ENCODE measurements around the gene CWF19L1. TPM values are rescaled to one million over a fixed set of nuclear protein-coding genes. Genes with fewer than 3 reads are reported as not detected.

The CWF19L1 gene
- total and polyA plus RNA-seq, 5 donors from 2014 or later = 30.7 to 51.8 (median 35.3) TPM

DNA sequence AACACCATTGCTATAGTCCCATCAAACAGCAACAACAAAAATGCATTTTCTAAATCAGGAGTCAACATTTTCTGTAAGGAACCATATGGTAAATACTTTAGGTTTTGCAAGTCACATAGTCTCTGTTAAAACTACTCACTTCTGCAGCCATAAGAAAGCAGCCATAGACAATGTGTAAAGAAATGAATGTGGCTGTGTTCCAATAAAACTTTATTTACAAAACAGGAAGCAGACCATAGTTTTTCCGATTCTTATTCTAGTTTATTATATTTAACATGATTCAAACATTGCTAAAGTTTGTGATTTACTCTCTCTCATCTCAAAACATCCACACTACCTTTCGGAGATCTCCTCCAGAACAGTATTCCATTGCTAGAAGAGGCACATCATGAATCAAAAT lies 44.9 kb downstream of the CWF19L1 start:
- Mint-ChIP-seq H3K4me1 (peaks cover 6 to 16% (median 11%) of the 10 kb centered on the region in 4 donors), H3K9me3 (no peaks in the 10 kb centered on the region), H3K27me3 (no peaks in the 10 kb centered on the region), H3K36me3 (peaks cover 50% of the 10 kb centered on the region), H3K4me3 (no peak overlapping the region), H3K27ac (no peak overlapping the region)
- H3K27me3 ChIP-seq (ENCODE audit: control insufficient read depth, insufficient read depth, low read length) = no peaks in the 10 kb centered on the region
- peaks cover 1% of the 10 kb centered on the region for H3K4me1 ChIP-seq (ENCODE audit: control insufficient read depth, insufficient read depth, low read length, poor library complexity, severe bottlenecking)
- no peak overlapping the region for H3K27ac ChIP-seq (ENCODE audit: insufficient read depth, low read length, poor library complexity, severe bottlenecking)
- H3K9me3 ChIP-seq (ENCODE audit: control insufficient read depth in 2 of 2, low read length in 2 of 2) = no peaks in the 10 kb centered on the region
- H3K36me3 ChIP-seq (ENCODE audit: control insufficient read depth, insufficient read depth, low read length) = peaks cover 71% of the 10 kb centered on the region
- no peak overlapping the region for H3K4me3 ChIP-seq (ENCODE audit: low read depth, low read length)
- ATAC-seq (ENCODE audit: low read depth in 2 of 2) (no peak), DNase-seq (no peak)

DNA sequence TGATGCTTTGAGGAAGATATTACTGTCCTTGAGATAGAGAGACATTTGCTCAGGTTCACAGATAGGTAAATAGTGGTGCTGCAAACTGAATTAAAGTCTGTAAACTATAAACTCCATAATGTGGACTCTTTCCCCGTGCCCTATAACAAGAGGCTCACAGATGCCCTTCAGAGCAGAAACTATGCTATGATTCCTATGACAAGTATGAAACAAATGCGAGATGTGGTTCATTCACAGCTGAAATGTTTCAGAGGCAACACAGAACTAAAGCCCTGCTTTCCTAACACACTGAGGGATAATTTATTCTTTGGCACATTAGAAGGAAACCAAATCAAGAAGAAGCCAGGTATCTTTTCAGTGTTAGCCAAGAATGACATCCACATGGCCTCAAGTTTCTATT lies 51.4 kb downstream of the CWF19L1 start:
- Mint-ChIP-seq H3K36me3 (peaks cover 61% of the 10 kb centered on the region), H3K4me3 (no peak overlapping the region), H3K4me1 (peaks cover 0 to 7% (median 2%) of the 10 kb centered on the region in 4 donors), H3K9me3 (no peaks in the 10 kb centered on the region), H3K27ac (peak overlapping the region in 1 of 3 donors; percentile 33), H3K27me3 (no peaks in the 10 kb centered on the region)
- DNase-seq (no peak), ATAC-seq (ENCODE audit: low read depth in 2 of 2) (no peak)
- Histone ChIP-seq H3K9me3 (ENCODE audit: control insufficient read depth in 2 of 2, low read length in 2 of 2) (no peaks in the 10 kb centered on the region), H3K36me3 (ENCODE audit: control insufficient read depth, insufficient read depth, low read length) (peaks cover 76% of the 10 kb centered on the region), H3K4me1 (ENCODE audit: control insufficient read depth, insufficient read depth, low read length, poor library complexity, severe bottlenecking) (no peaks in the 10 kb centered on the region), H3K4me3 (ENCODE audit: low read depth, low read length) (no peak overlapping the region), H3K27me3 (ENCODE audit: control insufficient read depth, insufficient read depth, low read length) (no peaks in the 10 kb centered on the region), H3K27ac (ENCODE audit: insufficient read depth, low read length, poor library complexity, severe bottlenecking) (no peak overlapping the region)

DNA sequence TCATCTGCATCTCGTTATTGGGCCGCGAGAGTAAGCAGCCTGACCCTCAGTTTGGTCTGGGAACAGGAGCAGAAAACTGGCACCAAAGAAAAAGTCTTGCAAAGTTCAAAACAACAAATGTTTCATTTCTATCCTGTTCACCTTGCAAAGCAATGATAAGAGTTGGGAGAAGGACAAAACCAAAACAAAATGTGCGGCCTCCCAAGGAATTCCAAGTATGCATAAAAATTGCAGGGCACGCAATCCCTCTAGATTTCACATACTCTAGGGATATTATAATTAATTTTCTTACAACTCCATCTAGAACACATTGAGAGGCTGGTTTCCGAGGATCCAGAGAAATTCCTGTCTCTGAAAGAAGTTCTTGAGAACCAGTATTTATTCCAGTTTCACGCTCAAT lies 58.1 kb downstream of the CWF19L1 start:
- no peak overlapping the region for H3K27ac Mint-ChIP-seq

DNA sequence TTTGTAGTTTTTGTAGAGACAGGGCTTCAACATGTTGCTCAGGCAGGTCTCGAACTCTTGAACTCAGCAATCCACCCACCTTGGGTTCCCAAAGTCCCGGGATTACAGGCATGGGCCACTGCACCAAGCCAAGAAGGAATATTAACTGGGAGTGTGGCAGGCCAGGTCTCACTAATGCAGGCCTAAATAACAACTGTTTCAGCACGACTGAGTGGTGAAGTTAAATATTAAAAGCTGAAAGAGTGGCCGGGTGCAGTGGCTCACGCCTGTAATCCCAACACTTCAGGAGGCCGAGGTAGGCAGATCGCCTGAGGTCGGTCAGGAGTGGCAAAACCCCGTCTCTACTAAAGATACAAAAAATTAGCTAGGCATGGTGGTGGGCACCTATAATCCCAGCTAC lies 59.2 kb downstream of the CWF19L1 start:
- Mint-ChIP-seq H3K27ac (no peak overlapping the region), H3K36me3 (peaks cover 57% of the 10 kb centered on the region), H3K4me3 (no peak overlapping the region), H3K4me1 (peaks cover 3 to 20% (median 10%) of the 10 kb centered on the region in 4 donors), H3K9me3 (no peaks in the 10 kb centered on the region), H3K27me3 (no peaks in the 10 kb centered on the region)
- no peaks in the 10 kb centered on the region for H3K27me3 ChIP-seq (ENCODE audit: control insufficient read depth, insufficient read depth, low read length)
- no peaks in the 10 kb centered on the region for H3K4me1 ChIP-seq (ENCODE audit: control insufficient read depth, insufficient read depth, low read length, poor library complexity, severe bottlenecking)
- no peak for ATAC-seq (ENCODE audit: low read depth in 2 of 2)
- H3K4me3 ChIP-seq (ENCODE audit: low read depth, low read length) = no peak overlapping the region
- no peak for DNase-seq
- peaks cover 35% of the 10 kb centered on the region for H3K36me3 ChIP-seq (ENCODE audit: control insufficient read depth, insufficient read depth, low read length)
- no peak overlapping the region for H3K27ac ChIP-seq (ENCODE audit: insufficient read depth, low read length, poor library complexity, severe bottlenecking)
- no peaks in the 10 kb centered on the region for H3K9me3 ChIP-seq (ENCODE audit: control insufficient read depth in 2 of 2, low read length in 2 of 2)

More for the DNA sequence above, 58.1 kb downstream of the CWF19L1 start:
- no peak overlapping the region for H3K27ac ChIP-seq (ENCODE audit: insufficient read depth, low read length, poor library complexity, severe bottlenecking)
- Mint-ChIP-seq H3K4me3 (no peak overlapping the region), H3K27me3 (no peaks in the 10 kb centered on the region), H3K36me3 (peaks cover 57% of the 10 kb centered on the region), H3K9me3 (no peaks in the 10 kb centered on the region), H3K4me1 (peaks cover 6 to 13% (median 8%) of the 10 kb centered on the region in 4 donors)
- ATAC-seq (ENCODE audit: low read depth in 2 of 2) (no peak), DNase-seq (no peak)
- H3K27me3 ChIP-seq (ENCODE audit: control insufficient read depth, insufficient read depth, low read length) = no peaks in the 10 kb centered on the region
- H3K4me1 ChIP-seq (ENCODE audit: control insufficient read depth, insufficient read depth, low read length, poor library complexity, severe bottlenecking) = no peaks in the 10 kb centered on the region
- peaks cover 33% of the 10 kb centered on the region for H3K36me3 ChIP-seq (ENCODE audit: control insufficient read depth, insufficient read depth, low read length)
- H3K4me3 ChIP-seq (ENCODE audit: low read depth, low read length) = no peak overlapping the region
- H3K9me3 ChIP-seq (ENCODE audit: control insufficient read depth in 2 of 2, low read length in 2 of 2) = no peaks in the 10 kb centered on the region

DNA sequence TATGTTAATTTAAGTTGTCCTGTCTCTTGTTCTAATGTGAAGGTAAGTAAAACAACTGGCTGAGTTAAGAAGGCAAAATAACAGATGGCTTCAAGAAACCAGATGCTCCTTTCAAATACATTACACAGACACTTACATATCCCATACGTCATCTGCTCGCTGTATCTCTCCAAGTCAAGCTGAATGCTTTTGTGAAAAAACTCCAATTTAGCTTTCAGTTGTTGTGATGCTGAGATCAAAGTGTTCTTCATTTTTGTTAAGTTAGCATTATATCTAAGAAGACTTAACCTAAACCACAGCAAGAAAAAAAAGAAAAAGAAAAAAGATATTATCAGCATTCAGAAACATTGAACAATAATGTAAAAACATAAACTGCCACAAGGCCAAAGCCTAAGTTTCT lies 63.1 kb downstream of the CWF19L1 start:
- Mint-ChIP-seq H3K4me3 (peak overlapping the region in 1 of 4 donors; percentile 23), H3K9me3 (no peaks in the 10 kb centered on the region), H3K27me3 (no peaks in the 10 kb centered on the region), H3K36me3 (peaks cover 60% of the 10 kb centered on the region), H3K4me1 (peaks cover 3 to 20% (median 10%) of the 10 kb centered on the region in 4 donors), H3K27ac (peak overlapping the region; percentile 34 to 66 (median 50))
- Histone ChIP-seq H3K4me3 (ENCODE audit: low read depth, low read length) (no peak overlapping the region), H3K9me3 (ENCODE audit: control insufficient read depth in 2 of 2, low read length in 2 of 2) (no peaks in the 10 kb centered on the region), H3K27me3 (ENCODE audit: control insufficient read depth, insufficient read depth, low read length) (no peaks in the 10 kb centered on the region), H3K27ac (ENCODE audit: insufficient read depth, low read length, poor library complexity, severe bottlenecking) (peak overlapping the region; percentile 50), H3K4me1 (ENCODE audit: control insufficient read depth, insufficient read depth, low read length, poor library complexity, severe bottlenecking) (no peaks in the 10 kb centered on the region), H3K36me3 (ENCODE audit: control insufficient read depth, insufficient read depth, low read length) (peaks cover 54% of the 10 kb centered on the region)
- DNase-seq (peak in 2 of 3 donors; percentile 15 to 40), ATAC-seq (ENCODE audit: low read depth in 2 of 2) (peak in 1 of 2 donors; percentile 44)

DNA sequence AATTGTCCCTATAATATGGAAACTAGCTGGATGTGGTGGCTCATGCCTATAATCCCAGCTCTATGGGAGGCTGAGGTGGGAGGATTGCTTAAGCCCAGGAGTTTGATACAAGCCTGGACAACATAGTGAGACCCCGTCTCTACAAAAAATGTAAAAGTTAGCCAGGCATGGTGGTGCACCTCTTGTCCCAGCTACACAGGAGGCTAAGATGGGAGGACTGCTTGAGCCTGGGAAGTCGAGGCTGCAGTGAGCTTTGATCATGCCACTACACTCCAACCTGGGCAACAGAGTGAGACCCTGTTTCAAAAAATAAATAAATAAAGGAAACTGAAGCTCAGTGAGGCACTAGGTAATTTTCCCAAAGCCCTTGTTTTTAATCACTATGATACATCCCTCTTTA lies 65.9 kb downstream of the CWF19L1 start:
- no peak overlapping the region for H3K27ac ChIP-seq (ENCODE audit: insufficient read depth, low read length, poor library complexity, severe bottlenecking)
- no peak overlapping the region for H3K4me3 Mint-ChIP-seq
- H3K4me3 ChIP-seq (ENCODE audit: low read depth, low read length) = no peak overlapping the region
- H3K36me3 ChIP-seq (ENCODE audit: control insufficient read depth, insufficient read depth, low read length) = peaks cover 65% of the 10 kb centered on the region
- no peaks in the 10 kb centered on the region for H3K9me3 Mint-ChIP-seq
- H3K27me3 Mint-ChIP-seq = no peaks in the 10 kb centered on the region
- H3K36me3 Mint-ChIP-seq = peaks cover 65% of the 10 kb centered on the region
- no peaks in the 10 kb centered on the region for H3K27me3 ChIP-seq (ENCODE audit: control insufficient read depth, insufficient read depth, low read length)
- no peaks in the 10 kb centered on the region for H3K4me1 ChIP-seq (ENCODE audit: control insufficient read depth, insufficient read depth, low read length, poor library complexity, severe bottlenecking)
- no peak for DNase-seq
- no peaks in the 10 kb centered on the region for H3K9me3 ChIP-seq (ENCODE audit: control insufficient read depth in 2 of 2, low read length in 2 of 2)
- ATAC-seq (ENCODE audit: low read depth in 2 of 2) = no peak
- no peak overlapping the region for H3K27ac Mint-ChIP-seq
- H3K4me1 Mint-ChIP-seq = peaks cover 3 to 20% (median 16%) of the 10 kb centered on the region in 4 donors

DNA sequence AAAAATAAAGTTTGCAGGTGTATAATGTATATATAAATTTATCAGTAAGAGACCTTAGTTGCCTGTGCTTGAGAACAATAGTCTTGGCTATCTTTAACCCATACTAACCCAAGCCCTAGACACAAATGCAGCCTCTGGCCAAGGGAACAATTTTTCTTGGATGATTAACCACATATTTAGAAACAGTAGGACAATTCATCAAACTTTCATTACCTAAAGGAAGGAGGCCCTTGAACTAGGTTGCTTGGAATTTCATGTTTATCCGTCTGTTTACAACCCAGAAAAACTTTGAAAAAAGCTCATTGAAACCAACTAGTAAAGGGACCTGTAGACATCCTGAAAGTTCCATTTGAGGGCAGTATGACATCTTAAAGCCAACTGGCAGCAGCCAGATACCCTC lies 72.7 kb downstream of the CWF19L1 start:
- H3K36me3 ChIP-seq (ENCODE audit: control insufficient read depth, insufficient read depth, low read length) = peaks cover 76% of the 10 kb centered on the region
- no peaks in the 10 kb centered on the region for H3K9me3 ChIP-seq (ENCODE audit: control insufficient read depth in 2 of 2, low read length in 2 of 2)
- no peaks in the 10 kb centered on the region for H3K27me3 ChIP-seq (ENCODE audit: control insufficient read depth, insufficient read depth, low read length)
- H3K4me3 ChIP-seq (ENCODE audit: low read depth, low read length) = no peak overlapping the region
- peaks cover 10 to 13% (median 11%) of the 10 kb centered on the region in 4 donors for H3K4me1 Mint-ChIP-seq
- peak overlapping the region in 1 of 3 donors; percentile 58 for H3K27ac Mint-ChIP-seq
- H3K27me3 Mint-ChIP-seq = no peaks in the 10 kb centered on the region
- DNase-seq (no peak), ATAC-seq (ENCODE audit: low read depth in 2 of 2) (no peak)
- no peak overlapping the region for H3K4me3 Mint-ChIP-seq
- H3K4me1 ChIP-seq (ENCODE audit: control insufficient read depth, insufficient read depth, low read length, poor library complexity, severe bottlenecking) = no peaks in the 10 kb centered on the region
- H3K27ac ChIP-seq (ENCODE audit: insufficient read depth, low read length, poor library complexity, severe bottlenecking) = no peak overlapping the region
- H3K9me3 Mint-ChIP-seq = no peaks in the 10 kb centered on the region
- peaks cover 48% of the 10 kb centered on the region for H3K36me3 Mint-ChIP-seq

DNA sequence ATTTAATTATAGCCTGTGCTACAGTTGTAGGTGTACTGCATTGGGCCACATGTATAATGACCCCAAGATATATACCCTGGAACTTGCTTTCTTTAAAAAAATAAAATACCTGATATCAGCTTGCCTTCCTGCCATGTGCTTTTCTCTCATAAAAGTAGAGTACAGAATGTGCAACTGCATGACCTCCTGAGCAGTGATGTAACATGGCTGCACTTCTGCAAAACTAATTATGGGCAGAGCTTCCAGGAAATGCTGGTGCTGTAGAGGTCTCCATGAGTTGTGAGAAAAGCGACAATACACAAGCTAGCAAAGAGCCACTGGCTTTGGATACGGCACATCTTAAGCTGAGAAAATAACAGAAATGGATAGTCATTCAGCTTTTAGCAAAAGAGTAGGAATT lies 75.1 kb downstream of the CWF19L1 start:
- DNase-seq (peak in 1 of 3 donors; percentile 39), ATAC-seq (ENCODE audit: low read depth in 2 of 2) (no peak)
- no peaks in the 10 kb centered on the region for H3K27me3 ChIP-seq (ENCODE audit: control insufficient read depth, insufficient read depth, low read length)
- Mint-ChIP-seq H3K4me3 (no peak overlapping the region), H3K27ac (no peak overlapping the region), H3K4me1 (peaks cover 13 to 29% (median 24%) of the 10 kb centered on the region in 4 donors), H3K36me3 (peaks cover 35% of the 10 kb centered on the region), H3K27me3 (no peaks in the 10 kb centered on the region), H3K9me3 (no peaks in the 10 kb centered on the region)
- no peak overlapping the region for H3K27ac ChIP-seq (ENCODE audit: insufficient read depth, low read length, poor library complexity, severe bottlenecking)
- H3K9me3 ChIP-seq (ENCODE audit: control insufficient read depth in 2 of 2, low read length in 2 of 2) = no peaks in the 10 kb centered on the region
- peaks cover 60% of the 10 kb centered on the region for H3K36me3 ChIP-seq (ENCODE audit: control insufficient read depth, insufficient read depth, low read length)
- H3K4me1 ChIP-seq (ENCODE audit: control insufficient read depth, insufficient read depth, low read length, poor library complexity, severe bottlenecking) = peaks cover 7% of the 10 kb centered on the region
- H3K4me3 ChIP-seq (ENCODE audit: low read depth, low read length) = no peak overlapping the region
